ENCODE data around the gene BAZ2B.

- TF ChIP-seq ZEB2 (IDR thresholded peaks at IDR 0.05) (no peak), ZBTB7A (IDR thresholded peaks at IDR 0.05; ENCODE audit: borderline replicate concordance, control insufficient read depth, low read depth, low read length) (no peak), RAD21 (CRISPR knock-in tag; conservative IDR thresholded peaks at IDR 0.05 in 1 of 2, IDR thresholded peaks at IDR 0.05 in 1 of 2) (no peak), ZBTB43 (CRISPR knock-in tag; IDR thresholded peaks at IDR 0.05) (no peak), ZNF77 (CRISPR knock-in tag; IDR thresholded peaks at IDR 0.05) (no peak), ZNF232 (CRISPR knock-in tag; IDR thresholded peaks at IDR 0.05) (no peak), ADNP (tag; IDR thresholded peaks at IDR 0.05) (no peak), RAD51 (IDR thresholded peaks at IDR 0.05; ENCODE audit: borderline replicate concordance, low read depth) (no peak)
- TF ChIP-seq, protein P1, sequence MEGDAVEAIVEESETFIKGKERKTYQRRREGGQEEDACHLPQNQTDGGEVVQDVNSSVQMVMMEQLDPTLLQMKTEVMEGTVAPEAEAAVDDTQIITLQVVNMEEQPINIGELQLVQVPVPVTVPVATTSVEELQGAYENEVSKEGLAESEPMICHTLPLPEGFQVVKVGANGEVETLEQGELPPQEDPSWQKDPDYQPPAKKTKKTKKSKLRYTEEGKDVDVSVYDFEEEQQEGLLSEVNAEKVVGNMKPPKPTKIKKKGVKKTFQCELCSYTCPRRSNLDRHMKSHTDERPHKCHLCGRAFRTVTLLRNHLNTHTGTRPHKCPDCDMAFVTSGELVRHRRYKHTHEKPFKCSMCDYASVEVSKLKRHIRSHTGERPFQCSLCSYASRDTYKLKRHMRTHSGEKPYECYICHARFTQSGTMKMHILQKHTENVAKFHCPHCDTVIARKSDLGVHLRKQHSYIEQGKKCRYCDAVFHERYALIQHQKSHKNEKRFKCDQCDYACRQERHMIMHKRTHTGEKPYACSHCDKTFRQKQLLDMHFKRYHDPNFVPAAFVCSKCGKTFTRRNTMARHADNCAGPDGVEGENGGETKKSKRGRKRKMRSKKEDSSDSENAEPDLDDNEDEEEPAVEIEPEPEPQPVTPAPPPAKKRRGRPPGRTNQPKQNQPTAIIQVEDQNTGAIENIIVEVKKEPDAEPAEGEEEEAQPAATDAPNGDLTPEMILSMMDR (IDR thresholded peaks at IDR 0.05 in 2 of 3, conservative IDR thresholded peaks at IDR 0.05 in 1 of 3; ENCODE audit: insufficient read depth in 2 of 3, low read depth in 1 of 3, low read length in 3 of 3) = no peak
- TF ChIP-seq, protein P2, sequence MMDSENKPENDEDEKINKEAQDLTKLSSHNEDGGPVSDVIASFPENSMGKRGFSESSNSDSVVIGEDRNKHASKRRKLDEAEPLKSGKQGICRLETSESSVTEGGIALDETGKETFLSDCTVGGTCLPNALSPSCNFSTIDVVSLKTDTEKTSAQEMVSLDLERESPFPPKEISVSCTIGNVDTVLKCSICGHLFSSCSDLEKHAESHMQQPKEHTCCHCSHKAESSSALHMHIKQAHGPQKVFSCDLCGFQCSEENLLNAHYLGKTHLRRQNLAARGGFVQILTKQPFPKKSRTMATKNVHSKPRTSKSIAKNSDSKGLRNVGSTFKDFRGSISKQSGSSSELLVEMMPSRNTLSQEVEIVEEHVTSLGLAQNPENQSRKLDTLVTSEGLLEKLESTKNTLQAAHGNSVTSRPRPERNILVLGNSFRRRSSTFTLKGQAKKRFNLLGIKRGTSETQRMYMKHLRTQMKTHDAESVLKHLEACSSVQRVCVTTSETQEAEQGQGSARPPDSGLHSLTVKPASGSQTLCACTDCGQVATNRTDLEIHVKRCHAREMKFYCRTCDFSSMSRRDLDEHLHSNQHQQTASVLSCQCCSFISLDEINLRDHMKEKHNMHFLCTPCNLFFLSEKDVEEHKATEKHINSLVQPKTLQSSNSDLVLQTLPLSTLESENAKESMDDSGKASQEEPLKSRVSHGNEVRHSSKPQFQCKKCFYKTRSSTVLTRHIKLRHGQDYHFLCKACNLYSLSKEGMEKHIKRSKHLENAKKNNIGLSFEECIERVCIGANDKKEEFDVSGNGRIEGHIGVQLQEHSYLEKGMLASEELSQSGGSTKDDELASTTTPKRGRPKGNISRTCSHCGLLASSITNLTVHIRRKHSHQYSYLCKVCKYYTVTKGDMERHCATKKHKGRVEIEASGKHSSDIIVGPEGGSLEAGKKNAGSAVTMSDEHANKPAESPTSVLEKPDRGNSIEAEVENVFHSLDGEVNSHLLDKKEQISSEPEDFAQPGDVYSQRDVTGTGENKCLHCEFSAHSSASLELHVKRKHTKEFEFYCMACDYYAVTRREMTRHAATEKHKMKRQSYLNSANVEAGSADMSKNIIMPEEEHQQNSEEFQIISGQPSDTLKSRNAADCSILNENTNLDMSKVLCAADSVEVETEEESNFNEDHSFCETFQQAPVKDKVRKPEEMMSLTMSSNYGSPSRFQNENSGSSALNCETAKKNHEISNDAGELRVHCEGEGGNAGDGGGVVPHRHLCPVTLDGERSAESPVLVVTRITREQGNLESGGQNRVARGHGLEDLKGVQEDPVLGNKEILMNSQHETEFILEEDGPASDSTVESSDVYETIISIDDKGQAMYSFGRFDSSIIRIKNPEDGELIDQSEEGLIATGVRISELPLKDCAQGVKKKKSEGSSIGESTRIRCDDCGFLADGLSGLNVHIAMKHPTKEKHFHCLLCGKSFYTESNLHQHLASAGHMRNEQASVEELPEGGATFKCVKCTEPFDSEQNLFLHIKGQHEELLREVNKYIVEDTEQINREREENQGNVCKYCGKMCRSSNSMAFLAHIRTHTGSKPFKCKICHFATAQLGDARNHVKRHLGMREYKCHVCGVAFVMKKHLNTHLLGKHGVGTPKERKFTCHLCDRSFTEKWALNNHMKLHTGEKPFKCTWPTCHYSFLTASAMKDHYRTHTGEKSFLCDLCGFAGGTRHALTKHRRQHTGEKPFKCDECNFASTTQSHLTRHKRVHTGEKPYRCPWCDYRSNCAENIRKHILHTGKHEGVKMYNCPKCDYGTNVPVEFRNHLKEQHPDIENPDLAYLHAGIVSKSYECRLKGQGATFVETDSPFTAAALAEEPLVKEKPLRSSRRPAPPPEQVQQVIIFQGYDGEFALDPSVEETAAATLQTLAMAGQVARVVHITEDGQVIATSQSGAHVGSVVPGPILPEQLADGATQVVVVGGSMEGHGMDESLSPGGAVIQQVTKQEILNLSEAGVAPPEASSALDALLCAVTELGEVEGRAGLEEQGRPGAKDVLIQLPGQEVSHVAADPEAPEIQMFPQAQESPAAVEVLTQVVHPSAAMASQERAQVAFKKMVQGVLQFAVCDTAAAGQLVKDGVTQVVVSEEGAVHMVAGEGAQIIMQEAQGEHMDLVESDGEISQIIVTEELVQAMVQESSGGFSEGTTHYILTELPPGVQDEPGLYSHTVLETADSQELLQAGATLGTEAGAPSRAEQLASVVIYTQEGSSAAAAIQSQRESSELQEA (IDR thresholded peaks at IDR 0.05; ENCODE audit: low read depth) = no peak
Observed at GRCh38 chr2:159449504-159450124, 166.7 kb downstream of the BAZ2B start.

All from K562 (cell line).